ENCODE data around the gene HACD3. TPM values are rescaled to one million over a fixed set of nuclear protein-coding genes. Genes with fewer than 3 reads are reported as not detected.

Gene HACD3
- total and polyA plus RNA-seq, 9 of the 15 experiments (the other 6 are each of a cell fraction or from before 2014, with no cell fraction given): 48.1 to 117 (median 72.8) TPM

DNA sequence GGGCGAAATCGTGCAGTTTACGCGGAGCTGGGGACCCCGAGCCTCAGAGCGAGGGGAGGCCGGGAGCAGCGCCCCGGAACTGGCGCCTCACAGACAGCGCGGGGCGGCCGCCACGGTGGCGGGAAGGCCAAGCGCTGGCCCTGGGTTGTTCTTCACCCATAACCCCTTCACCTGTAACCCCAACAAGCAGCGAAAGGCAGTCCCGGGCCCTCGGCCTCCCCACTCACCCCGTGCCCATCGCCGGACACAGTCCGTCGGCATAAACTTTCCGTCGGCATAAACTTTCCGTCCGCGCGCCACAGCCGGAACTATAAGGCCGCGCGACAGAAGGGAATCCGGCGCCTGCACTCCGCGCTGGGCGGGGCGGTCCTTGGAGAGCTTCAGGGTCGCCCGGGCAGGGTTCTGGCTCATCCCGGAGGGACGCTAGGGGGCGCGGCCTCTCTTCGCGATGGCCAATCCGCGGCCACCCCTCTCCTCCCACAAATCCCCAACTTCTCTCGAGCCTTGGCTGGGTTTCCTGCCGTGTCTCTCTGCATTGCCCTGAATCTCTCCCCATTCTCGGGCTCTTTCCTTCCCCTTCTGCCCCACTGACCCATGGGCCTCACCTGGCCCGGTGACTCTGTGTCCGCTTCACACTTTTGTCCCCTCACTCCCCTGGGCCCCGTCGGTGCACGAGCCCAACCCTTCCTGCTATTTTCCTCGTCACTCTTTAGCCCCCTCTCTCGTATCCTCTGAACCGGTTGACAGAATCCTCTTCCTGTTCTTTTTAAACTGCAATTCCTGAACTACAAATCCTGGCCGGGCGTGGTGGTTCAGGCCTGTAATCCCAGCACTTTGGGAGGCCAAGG lies 80.8 kb downstream of the HACD3 start, which contains the start of gene INTS14 (continued):
- TF ChIP-seq, protein P1, sequence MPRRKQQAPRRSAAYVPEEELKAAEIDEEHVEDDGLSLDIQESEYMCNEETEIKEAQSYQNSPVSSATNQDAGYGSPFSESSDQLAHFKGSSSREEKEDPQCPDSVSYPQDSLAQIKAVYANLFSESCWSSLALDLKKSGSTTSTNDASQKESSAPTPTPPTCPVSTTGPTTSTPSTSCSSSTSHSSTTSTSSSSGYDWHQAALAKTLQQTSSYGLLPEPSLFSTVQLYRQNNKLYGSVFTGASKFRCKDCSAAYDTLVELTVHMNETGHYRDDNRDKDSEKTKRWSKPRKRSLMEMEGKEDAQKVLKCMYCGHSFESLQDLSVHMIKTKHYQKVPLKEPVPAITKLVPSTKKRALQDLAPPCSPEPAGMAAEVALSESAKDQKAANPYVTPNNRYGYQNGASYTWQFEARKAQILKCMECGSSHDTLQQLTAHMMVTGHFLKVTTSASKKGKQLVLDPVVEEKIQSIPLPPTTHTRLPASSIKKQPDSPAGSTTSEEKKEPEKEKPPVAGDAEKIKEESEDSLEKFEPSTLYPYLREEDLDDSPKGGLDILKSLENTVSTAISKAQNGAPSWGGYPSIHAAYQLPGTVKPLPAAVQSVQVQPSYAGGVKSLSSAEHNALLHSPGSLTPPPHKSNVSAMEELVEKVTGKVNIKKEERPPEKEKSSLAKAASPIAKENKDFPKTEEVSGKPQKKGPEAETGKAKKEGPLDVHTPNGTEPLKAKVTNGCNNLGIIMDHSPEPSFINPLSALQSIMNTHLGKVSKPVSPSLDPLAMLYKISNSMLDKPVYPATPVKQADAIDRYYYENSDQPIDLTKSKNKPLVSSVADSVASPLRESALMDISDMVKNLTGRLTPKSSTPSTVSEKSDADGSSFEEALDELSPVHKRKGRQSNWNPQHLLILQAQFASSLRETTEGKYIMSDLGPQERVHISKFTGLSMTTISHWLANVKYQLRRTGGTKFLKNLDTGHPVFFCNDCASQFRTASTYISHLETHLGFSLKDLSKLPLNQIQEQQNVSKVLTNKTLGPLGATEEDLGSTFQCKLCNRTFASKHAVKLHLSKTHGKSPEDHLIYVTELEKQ (CRISPR knock-in tag; IDR thresholded peaks at IDR 0.05): no peak
- TF ChIP-seq KDM1A (IDR thresholded peaks at IDR 0.05) (peak in 1 of 2 experiments; percentile 62; a peak in 2 of 4 replicates), ZNF717 (CRISPR knock-in tag; IDR thresholded peaks at IDR 0.05) (no peak), NFYB (IDR thresholded peaks at IDR 0.05; ENCODE audit: extremely low read depth, insufficient read length) (peak; percentile 46), STAG1 (CRISPR knock-in tag; IDR thresholded peaks at IDR 0.05; ENCODE audit: borderline replicate concordance) (no peak), PURB (CRISPR knock-in tag; IDR thresholded peaks at IDR 0.05; ENCODE audit: low read depth) (no peak), PPARD (CRISPR knock-in tag; IDR thresholded peaks at IDR 0.05) (no peak), MAFG (tag; conservative IDR thresholded peaks at IDR 0.05) (no peak), PHB (CRISPR knock-in tag; IDR thresholded peaks at IDR 0.05) (peak; percentile 85; the same call in 1 of the 2 replicates), BCL6 (CRISPR knock-in tag; IDR thresholded peaks at IDR 0.05) (no peak), ARHGAP35 (IDR thresholded peaks at IDR 0.05; ENCODE audit: partially characterized antibody) (no peak), PCBP1 (IDR thresholded peaks at IDR 0.05; ENCODE audit: low read depth, low read length, poor library complexity, severe bottlenecking) (peak; percentile 96)
- TF ChIP-seq, protein P2, sequence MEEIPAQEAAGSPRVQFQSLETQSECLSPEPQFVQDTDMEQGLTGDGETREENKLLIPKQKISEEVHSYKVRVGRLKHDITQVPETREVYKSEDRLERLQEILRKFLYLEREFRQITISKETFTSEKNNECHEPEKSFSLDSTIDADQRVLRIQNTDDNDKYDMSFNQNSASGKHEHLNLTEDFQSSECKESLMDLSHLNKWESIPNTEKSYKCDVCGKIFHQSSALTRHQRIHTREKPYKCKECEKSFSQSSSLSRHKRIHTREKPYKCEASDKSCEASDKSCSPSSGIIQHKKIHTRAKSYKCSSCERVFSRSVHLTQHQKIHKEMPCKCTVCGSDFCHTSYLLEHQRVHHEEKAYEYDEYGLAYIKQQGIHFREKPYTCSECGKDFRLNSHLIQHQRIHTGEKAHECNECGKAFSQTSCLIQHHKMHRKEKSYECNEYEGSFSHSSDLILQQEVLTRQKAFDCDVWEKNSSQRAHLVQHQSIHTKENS (CRISPR knock-in tag; IDR thresholded peaks at IDR 0.05): no peak
- TF ChIP-seq, protein P3, sequence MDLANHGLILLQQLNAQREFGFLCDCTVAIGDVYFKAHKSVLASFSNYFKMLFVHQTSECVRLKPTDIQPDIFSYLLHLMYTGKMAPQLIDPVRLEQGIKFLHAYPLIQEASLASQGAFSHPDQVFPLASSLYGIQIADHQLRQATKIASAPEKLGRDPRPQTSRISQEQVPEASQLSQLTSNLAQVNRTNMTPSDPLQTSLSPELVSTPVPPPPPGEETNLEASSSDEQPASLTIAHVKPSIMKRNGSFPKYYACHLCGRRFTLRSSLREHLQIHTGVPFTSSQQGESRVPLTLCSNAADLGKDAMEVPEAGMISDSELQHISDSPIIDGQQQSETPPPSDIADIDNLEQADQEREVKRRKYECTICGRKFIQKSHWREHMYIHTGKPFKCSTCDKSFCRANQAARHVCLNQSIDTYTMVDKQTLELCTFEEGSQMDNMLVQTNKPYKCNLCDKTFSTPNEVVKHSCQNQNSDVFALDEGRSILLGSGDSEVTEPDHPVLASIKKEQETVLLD (IDR thresholded peaks at IDR 0.05): peak; percentile 72; the same call in 1 of the 2 replicates
- TF ChIP-seq, protein P4, sequence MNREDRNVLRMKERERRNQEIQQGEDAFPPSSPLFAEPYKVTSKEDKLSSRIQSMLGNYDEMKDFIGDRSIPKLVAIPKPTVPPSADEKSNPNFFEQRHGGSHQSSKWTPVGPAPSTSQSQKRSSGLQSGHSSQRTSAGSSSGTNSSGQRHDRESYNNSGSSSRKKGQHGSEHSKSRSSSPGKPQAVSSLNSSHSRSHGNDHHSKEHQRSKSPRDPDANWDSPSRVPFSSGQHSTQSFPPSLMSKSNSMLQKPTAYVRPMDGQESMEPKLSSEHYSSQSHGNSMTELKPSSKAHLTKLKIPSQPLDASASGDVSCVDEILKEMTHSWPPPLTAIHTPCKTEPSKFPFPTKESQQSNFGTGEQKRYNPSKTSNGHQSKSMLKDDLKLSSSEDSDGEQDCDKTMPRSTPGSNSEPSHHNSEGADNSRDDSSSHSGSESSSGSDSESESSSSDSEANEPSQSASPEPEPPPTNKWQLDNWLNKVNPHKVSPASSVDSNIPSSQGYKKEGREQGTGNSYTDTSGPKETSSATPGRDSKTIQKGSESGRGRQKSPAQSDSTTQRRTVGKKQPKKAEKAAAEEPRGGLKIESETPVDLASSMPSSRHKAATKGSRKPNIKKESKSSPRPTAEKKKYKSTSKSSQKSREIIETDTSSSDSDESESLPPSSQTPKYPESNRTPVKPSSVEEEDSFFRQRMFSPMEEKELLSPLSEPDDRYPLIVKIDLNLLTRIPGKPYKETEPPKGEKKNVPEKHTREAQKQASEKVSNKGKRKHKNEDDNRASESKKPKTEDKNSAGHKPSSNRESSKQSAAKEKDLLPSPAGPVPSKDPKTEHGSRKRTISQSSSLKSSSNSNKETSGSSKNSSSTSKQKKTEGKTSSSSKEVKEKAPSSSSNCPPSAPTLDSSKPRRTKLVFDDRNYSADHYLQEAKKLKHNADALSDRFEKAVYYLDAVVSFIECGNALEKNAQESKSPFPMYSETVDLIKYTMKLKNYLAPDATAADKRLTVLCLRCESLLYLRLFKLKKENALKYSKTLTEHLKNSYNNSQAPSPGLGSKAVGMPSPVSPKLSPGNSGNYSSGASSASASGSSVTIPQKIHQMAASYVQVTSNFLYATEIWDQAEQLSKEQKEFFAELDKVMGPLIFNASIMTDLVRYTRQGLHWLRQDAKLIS (CRISPR knock-in tag; IDR thresholded peaks at IDR 0.05): no peak; the same call in 1 of the 2 replicates
- TF ChIP-seq, protein P5, sequence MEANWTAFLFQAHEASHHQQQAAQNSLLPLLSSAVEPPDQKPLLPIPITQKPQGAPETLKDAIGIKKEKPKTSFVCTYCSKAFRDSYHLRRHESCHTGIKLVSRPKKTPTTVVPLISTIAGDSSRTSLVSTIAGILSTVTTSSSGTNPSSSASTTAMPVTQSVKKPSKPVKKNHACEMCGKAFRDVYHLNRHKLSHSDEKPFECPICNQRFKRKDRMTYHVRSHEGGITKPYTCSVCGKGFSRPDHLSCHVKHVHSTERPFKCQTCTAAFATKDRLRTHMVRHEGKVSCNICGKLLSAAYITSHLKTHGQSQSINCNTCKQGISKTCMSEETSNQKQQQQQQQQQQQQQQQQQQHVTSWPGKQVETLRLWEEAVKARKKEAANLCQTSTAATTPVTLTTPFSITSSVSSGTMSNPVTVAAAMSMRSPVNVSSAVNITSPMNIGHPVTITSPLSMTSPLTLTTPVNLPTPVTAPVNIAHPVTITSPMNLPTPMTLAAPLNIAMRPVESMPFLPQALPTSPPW (CRISPR knock-in tag; IDR thresholded peaks at IDR 0.05): peak; percentile 88

Measured in K562 (cell line).